GM19025 (cell line): ENCODE results near the gene OR51B6.
"Not testable (repeated sequence)": the region's sequence is repeated elsewhere in the genome, so short reads cannot be mapped to it uniquely, and the experiment has no call there.

ENCODE experiments used
- ATAC-seq: cut with Tn5 transposase; IDR thresholded peaks from one replicate; pipeline ENCODE4 v1.9.1; 2021; ENCODE audit warnings: mild to moderate bottlenecking, low read depth, moderate library complexity; ENCODE audit not compliant: unreplicated experiment

Gene OR51B6

GRCh38 chr11:5351208-5351607 lies at the start of gene OR51B6:
TSS of gene OR51B6 (plus strand) at chr11:5351508. CDS start at chr11:5351508, 0 bp downstream.
- ATAC-seq = no peak

- no peak for ATAC-seq
Observed at GRCh38 chr11:5301846-5302245, 49.5 kb upstream of the OR51B6 start, which contains the start of gene OR51B4. TSS of gene OR51B4 (minus strand) at chr11:5301946. CDS start at chr11:5301946, 0 bp downstream.

- ATAC-seq = no peak
Observed at GRCh38 chr11:5303626-5304025, 47.7 kb upstream of the OR51B6 start.

- no peak for ATAC-seq
Observed at GRCh38 chr11:5304046-5304445, 47.3 kb upstream of the OR51B6 start.

- no peak for ATAC-seq
Observed at GRCh38 chr11:5307256-5308019, 43.9 kb upstream of the OR51B6 start.

GRCh38 chr11:5310423-5310822 lies 40.9 kb upstream of the OR51B6 start:
- no peak for ATAC-seq

- ATAC-seq = not testable (repeated sequence)
Observed at GRCh38 chr11:5313326-5314023, 37.8 kb upstream of the OR51B6 start.

- no peak for ATAC-seq
Observed at GRCh38 chr11:5317292-5317691, 34.0 kb upstream of the OR51B6 start.

GRCh38 chr11:5324197-5324596 lies 27.1 kb upstream of the OR51B6 start, which contains the start of gene OR51B2:
TSS of gene OR51B2 (minus strand) at chr11:5324297. CDS start at chr11:5324297, 0 bp downstream.
- no peak for ATAC-seq

- no peak for ATAC-seq
Observed at GRCh38 chr11:5335170-5335569, 16.1 kb upstream of the OR51B6 start.

- no peak for ATAC-seq
Observed at GRCh38 chr11:5336331-5336730, 15.0 kb upstream of the OR51B6 start.

- ATAC-seq = not testable (repeated sequence)
Observed at GRCh38 chr11:5337253-5337652, 14.1 kb upstream of the OR51B6 start.

- ATAC-seq = peak; percentile 78
Observed at GRCh38 chr11:5339771-5340322, 11.5 kb upstream of the OR51B6 start.

GRCh38 chr11:5343474-5344335 lies 7.6 kb upstream of the OR51B6 start, which contains the start of gene OR51B5:
TSS of gene OR51B5 (minus strand) at chr11:5343524. CDS start at chr11:5343524, 0 bp downstream.
- ATAC-seq = no peak

GRCh38 chr11:5345831-5346230 lies 5.5 kb upstream of the OR51B6 start:
- ATAC-seq = no peak

- no peak for ATAC-seq
Observed at GRCh38 chr11:5348551-5349194, 2.6 kb upstream of the OR51B6 start.

- ATAC-seq = no peak
Observed at GRCh38 chr11:5349550-5349949, 1.8 kb upstream of the OR51B6 start.

- not testable (repeated sequence) for ATAC-seq
Observed at GRCh38 chr11:5356031-5356430, 4.7 kb downstream of the OR51B6 start.

GRCh38 chr11:5362017-5362625 lies 10.8 kb downstream of the OR51B6 start:
- ATAC-seq = no peak
